ENCODE data around the gene NISCH. TPM values are rescaled to one million over a fixed set of nuclear protein-coding genes. Genes with fewer than 3 reads are reported as not detected.

NISCH gene
- total RNA-seq, 1 donor from 2014 or later, result 89.5 TPM

- H3K4me3 Mint-ChIP-seq, result no peak overlapping the region
- H3K4me1 Mint-ChIP-seq, result peaks cover 5% of the 10 kb centered on the region
- no peaks in the 10 kb centered on the region for H3K9me3 Mint-ChIP-seq
- DNase-seq, result no peak
- ATAC-seq (ENCODE audit: low read depth), result no peak
- CTCF ChIA-PET, result no interaction called here
- no peak overlapping the region for H3K27ac Mint-ChIP-seq
- no peak for TF ChIP-seq CTCF (IDR thresholded peaks at IDR 0.05)
- H3K27me3 Mint-ChIP-seq, result peaks cover 3% of the 10 kb centered on the region
- intact Hi-C loops (cut with micrococcal nuclease), result no loop called here
- H3K36me3 Mint-ChIP-seq (ENCODE audit: low read depth), result no peaks in the 10 kb centered on the region
- POLR2A ChIA-PET, result no interaction called here
These were observed 13.6 kb upstream of the NISCH start for GRCh38 chr3:52441772-52442332.

GRCh38 chr3:52442409-52443267 lies 12.8 kb upstream of the NISCH start:
- CTCF ChIA-PET, result no interaction called here
- no peak for TF ChIP-seq CTCF (IDR thresholded peaks at IDR 0.05)

GRCh38 chr3:52443268-52443610 lies 12.2 kb upstream of the NISCH start:
- ChIA-PET POLR2A (no interaction called here), CTCF (no interaction called here)
- H3K4me3 Mint-ChIP-seq, result no peak overlapping the region
- H3K4me1 Mint-ChIP-seq, result peaks cover 9% of the 10 kb centered on the region
- no peak for TF ChIP-seq CTCF (IDR thresholded peaks at IDR 0.05)
- intact Hi-C loops (cut with micrococcal nuclease), result no loop called here
- H3K27ac Mint-ChIP-seq, result no peak overlapping the region
- DNase-seq, result no peak
- H3K9me3 Mint-ChIP-seq, result no peaks in the 10 kb centered on the region
- ATAC-seq (ENCODE audit: low read depth), result no peak
- H3K36me3 Mint-ChIP-seq (ENCODE audit: low read depth), result no peaks in the 10 kb centered on the region
- H3K27me3 Mint-ChIP-seq, result peaks cover 3% of the 10 kb centered on the region

More at GRCh38 chr3:52442409-52443267, 12.8 kb upstream of the NISCH start:
- peaks cover 9% of the 10 kb centered on the region for H3K4me1 Mint-ChIP-seq
- H3K4me3 Mint-ChIP-seq, result no peak overlapping the region
- intact Hi-C loops (cut with micrococcal nuclease), result no loop called here
- ATAC-seq (ENCODE audit: low read depth), result no peak
- no peak overlapping the region for H3K27ac Mint-ChIP-seq
- DNase-seq, result no peak
- POLR2A ChIA-PET, result no interaction called here
- no peaks in the 10 kb centered on the region for H3K9me3 Mint-ChIP-seq
- peaks cover 3% of the 10 kb centered on the region for H3K27me3 Mint-ChIP-seq
- no peaks in the 10 kb centered on the region for H3K36me3 Mint-ChIP-seq (ENCODE audit: low read depth)

GRCh38 chr3:52443791-52444687 lies 11.4 kb upstream of the NISCH start:
- Mint-ChIP-seq H3K36me3 (ENCODE audit: low read depth) (no peaks in the 10 kb centered on the region), H3K27ac (no peak overlapping the region), H3K4me1 (peaks cover 9% of the 10 kb centered on the region), H3K27me3 (peaks cover 3% of the 10 kb centered on the region), H3K4me3 (no peak overlapping the region), H3K9me3 (no peaks in the 10 kb centered on the region)
- no peak for TF ChIP-seq CTCF (IDR thresholded peaks at IDR 0.05)
- ChIA-PET POLR2A (no interaction called here), CTCF (no interaction called here)
- ATAC-seq (ENCODE audit: low read depth) (no peak), DNase-seq (no peak)
- intact Hi-C loops (cut with micrococcal nuclease), result no loop called here
